Loucy (cell line): ENCODE results near the gene KLF7.

Experiments used
- H2AFZ ChIP-seq: fragments of 200-600 bp; sonication (generic); 2 replicates; pipeline ENCODE4 v1.6.0; 2016; ENCODE audit warnings: antibody characterized with exemption, mild to moderate bottlenecking, low read length, moderate library complexity
- H3F3A ChIP-seq: fragments of 200-600 bp; 2 replicates; pipeline ENCODE4 v1.6.0; 2016; ENCODE audit warnings: antibody characterized with exemption, low read depth, mild to moderate bottlenecking
- H3K27me3 ChIP-seq: fragments of 200-600 bp; sonication (generic); 2 replicates; pipeline ENCODE4 v1.6.1; 2014; ENCODE audit warnings: low read length, mild to moderate bottlenecking; ENCODE audit not compliant: insufficient read depth, poor library complexity, severe bottlenecking
- H3K36me3 ChIP-seq: fragments of 200-600 bp; sonication (generic); 2 replicates; pipeline ENCODE4 v1.6.1; 2016; ENCODE audit warnings: low read length; ENCODE audit not compliant: insufficient read depth
- H3K4me1 ChIP-seq: fragments of 200-600 bp; sonication (generic); 2 replicates; pipeline ENCODE4 v1.5.1; 2014; ENCODE audit warnings: low read length, mild to moderate bottlenecking; ENCODE audit not compliant: insufficient read depth, poor library complexity, severe bottlenecking
- H3K4me2 ChIP-seq: fragments of 200-600 bp; sonication (generic); 2 replicates; pipeline ENCODE4 v1.6.0; 2014; ENCODE audit warnings: antibody characterized with exemption, low read length, low read depth, mild to moderate bottlenecking; ENCODE audit not compliant: poor library complexity, severe bottlenecking
- H3K4me3 ChIP-seq: fragments of 200-600 bp; sonication (generic); 2 replicates; pipeline ENCODE4 v1.5.1; 2014; ENCODE audit warnings: low read length, mild to moderate bottlenecking, mixed read lengths; ENCODE audit not compliant: poor library complexity, severe bottlenecking
- H3K79me2 ChIP-seq: fragments of 200-600 bp; sonication (generic); 2 replicates; pipeline ENCODE4 v1.6.1; 2014; ENCODE audit warnings: low read length; ENCODE audit not compliant: insufficient read depth
- H3K9ac ChIP-seq: fragments of 200-600 bp; sonication (generic); 2 replicates; pipeline ENCODE4 v1.6.0; 2014; ENCODE audit warnings: mild to moderate bottlenecking, low read depth, low read length, moderate library complexity; ENCODE audit not compliant: poor library complexity, severe bottlenecking
- H3K9me2 ChIP-seq: fragments of 200-600 bp; sonication (generic); replicated peaks from 2 replicates; pipeline ENCODE4 v1.6.1; 2016; ENCODE audit warnings: low read depth, low read length, mixed read lengths
- H3K9me3 ChIP-seq: fragments of 200-600 bp; sonication (generic); 2 replicates; pipeline ENCODE4 v1.6.1; 2014; ENCODE audit warnings: mild to moderate bottlenecking, antibody characterized with exemption, low read length, low read depth; ENCODE audit not compliant: insufficient read depth
- H4K20me1 ChIP-seq: fragments of 200-600 bp; sonication (generic); 2 replicates; pipeline ENCODE4 v1.6.0; 2014; ENCODE audit warnings: antibody characterized with exemption, low read length, mild to moderate bottlenecking; ENCODE audit not compliant: insufficient read depth, poor library complexity, severe bottlenecking
- CTCF ChIP-seq: fragments of 200-600 bp; sonication (generic); conservative IDR thresholded peaks from 2 replicates; pipeline ENCODE4 v1.5.1; 2014; ENCODE audit warnings: mild to moderate bottlenecking, antibody characterized with exemption, low read length
- EZH2phosphoT487 ChIP-seq: fragments of 200-600 bp; IDR thresholded peaks from 2 replicates; pipeline ENCODE4 v1.6.1; 2018; ENCODE audit warnings: antibody characterized with exemption, mild to moderate bottlenecking, moderate library complexity, borderline replicate concordance

Gene KLF7

DNA sequence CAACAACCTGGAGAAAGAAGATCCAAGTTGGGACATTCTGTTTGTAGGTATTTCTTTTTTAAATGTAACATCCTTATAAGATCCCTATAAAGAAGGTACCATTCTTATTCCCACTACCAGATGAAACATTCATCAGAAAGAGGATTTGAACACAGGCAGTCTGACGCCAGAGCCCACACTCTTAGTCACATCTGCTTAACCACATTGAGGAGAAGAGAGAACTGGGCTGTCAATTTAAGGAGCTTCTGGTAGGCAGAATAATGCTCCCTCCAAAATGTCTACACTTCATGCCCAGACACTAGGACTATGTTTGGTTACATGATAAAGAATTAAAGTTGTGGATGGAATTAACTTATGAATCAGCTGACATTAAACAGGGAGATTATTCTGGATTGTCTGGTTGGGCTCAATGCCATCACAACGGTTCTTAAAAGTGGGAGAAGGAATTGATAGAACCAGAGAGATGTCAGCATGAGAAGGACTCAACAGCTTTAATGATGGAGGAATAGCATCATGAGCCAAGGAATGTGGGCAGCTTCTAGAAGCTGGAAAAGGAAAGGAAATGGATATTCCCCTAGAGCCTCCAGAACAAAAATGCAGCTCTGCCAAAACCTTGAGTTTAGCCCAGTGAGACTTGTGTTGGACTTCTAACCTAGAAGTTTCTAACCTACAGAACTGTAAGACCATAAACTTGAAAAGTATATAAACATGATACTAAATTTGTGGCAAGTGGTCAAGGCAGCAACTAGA is 82.2 kb downstream of the KLF7 start:
- Histone ChIP-seq H3K9me2 (no peaks in the 10 kb centered on the region), H3K36me3 (peaks cover 27% of the 10 kb centered on the region; the same call in 1 of the 2 replicates), H3K27me3 (no peaks in the 10 kb centered on the region), H3K79me2 (no peaks in the 10 kb centered on the region), H3K4me3 (no peak overlapping the region), H2AFZ (no peak overlapping the region), H3K9ac (no peak overlapping the region), H3K9me3 (no peaks in the 10 kb centered on the region), H3K4me1 (no peaks in the 10 kb centered on the region), H4K20me1 (no peaks in the 10 kb centered on the region), H3K4me2 (no peak overlapping the region), H3F3A (no peaks in the 10 kb centered on the region)
- no peak for TF ChIP-seq CTCF
- TF ChIP-seq EZH2phosphoT487, result no peak

GRCh38 chr2:207082619-207083018 is 83.1 kb downstream of the KLF7 start:
- Histone ChIP-seq H3K36me3 (peaks cover 26% of the 10 kb centered on the region; the same call in 1 of the 2 replicates), H4K20me1 (no peaks in the 10 kb centered on the region), H2AFZ (no peak overlapping the region), H3K4me3 (no peak overlapping the region), H3K27me3 (no peaks in the 10 kb centered on the region), H3K9me3 (no peaks in the 10 kb centered on the region), H3K79me2 (no peaks in the 10 kb centered on the region), H3K9me2 (no peaks in the 10 kb centered on the region), H3F3A (no peaks in the 10 kb centered on the region), H3K9ac (no peak overlapping the region), H3K4me2 (no peak overlapping the region), H3K4me1 (no peaks in the 10 kb centered on the region)
- TF ChIP-seq EZH2phosphoT487 (no peak), CTCF (no peak)

DNA sequence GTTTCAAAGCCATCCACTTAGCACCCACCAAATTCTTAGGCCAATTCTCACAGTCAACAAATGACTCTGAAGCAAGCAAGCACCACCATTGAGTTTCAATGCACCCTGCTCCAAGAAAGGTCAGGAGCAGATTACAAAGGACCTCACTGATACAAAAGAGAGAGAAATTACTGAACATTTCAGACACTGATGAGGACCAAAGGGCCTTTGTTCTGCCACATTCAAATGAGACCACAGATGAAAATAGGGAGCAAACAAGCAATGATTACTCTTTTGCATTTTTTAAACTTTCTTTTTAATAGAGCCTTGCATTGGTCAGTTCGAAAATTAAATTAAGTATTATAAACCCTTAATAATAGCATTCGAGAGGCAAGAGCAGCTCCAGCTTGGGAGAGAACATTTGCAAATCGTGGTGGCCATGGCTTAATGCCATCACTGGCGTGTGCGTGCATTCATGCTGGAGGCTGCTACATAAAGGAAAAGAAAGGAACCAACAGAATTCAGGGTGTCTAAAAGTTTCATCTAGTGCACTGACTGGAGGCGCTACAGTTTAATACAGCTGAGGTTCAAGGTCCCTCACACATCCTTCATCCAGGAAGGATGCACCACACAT is 87.5 kb downstream of the KLF7 start:
- Histone ChIP-seq H3K4me1 (peaks cover 13% of the 10 kb centered on the region), H3K4me2 (no peak overlapping the region), H3K79me2 (no peaks in the 10 kb centered on the region), H2AFZ (no peak overlapping the region), H3K4me3 (no peak overlapping the region), H3K36me3 (peaks cover 15% of the 10 kb centered on the region; the same call in 1 of the 2 replicates), H4K20me1 (no peaks in the 10 kb centered on the region), H3K9me2 (no peaks in the 10 kb centered on the region), H3K9ac (no peak overlapping the region), H3F3A (no peaks in the 10 kb centered on the region), H3K27me3 (no peaks in the 10 kb centered on the region), H3K9me3 (no peaks in the 10 kb centered on the region)
- TF ChIP-seq EZH2phosphoT487, result no peak
- TF ChIP-seq CTCF, result no peak
